ENCODE results near the gene ATP5PO. TPM values are rescaled to one million over a fixed set of nuclear protein-coding genes. Genes with fewer than 3 reads are reported as not detected.
"Not testable (repeated sequence)": the region's sequence is repeated elsewhere in the genome, so short reads cannot be mapped to it uniquely, and the experiment has no call there.

ATP5PO gene
- total RNA-seq, 1 experiment from 2014 or later: 302 TPM

GRCh38 chr21:33940881-33941245, 25.3 kb upstream of the ATP5PO start:
- DNase-seq (ENCODE audit: low read depth): no peak

- no peak for DNase-seq (ENCODE audit: low read depth)
Measured at GRCh38 chr21:33940164-33940880, 24.7 kb upstream of the ATP5PO start.

- DNase-seq (ENCODE audit: low read depth): no peak
Measured at GRCh38 chr21:33939226-33939625, 23.6 kb upstream of the ATP5PO start.

- DNase-seq (ENCODE audit: low read depth): no peak
Measured at GRCh38 chr21:33938381-33938780, 22.8 kb upstream of the ATP5PO start.

DNA sequence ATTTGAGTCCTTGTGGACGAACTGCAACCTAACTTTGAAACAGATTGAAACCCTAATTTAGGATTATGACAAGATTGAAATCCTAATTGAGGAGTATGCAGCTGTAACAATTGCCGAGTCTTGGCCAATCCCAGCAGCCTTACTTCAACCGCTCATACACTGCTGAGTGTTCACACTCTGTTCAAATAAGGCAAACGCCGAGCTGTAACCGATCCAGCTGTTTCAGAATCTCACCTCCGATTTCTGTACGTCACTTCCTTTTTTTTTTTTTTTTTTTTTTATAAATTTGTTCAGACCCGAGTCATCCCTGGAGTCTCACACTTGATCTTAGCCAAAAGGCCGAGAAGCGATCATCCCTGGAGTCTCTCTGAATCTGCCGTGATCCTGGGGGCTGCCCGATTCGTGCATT, 22.3 kb upstream of the ATP5PO start:
- no peak for DNase-seq (ENCODE audit: low read depth)

DNA sequence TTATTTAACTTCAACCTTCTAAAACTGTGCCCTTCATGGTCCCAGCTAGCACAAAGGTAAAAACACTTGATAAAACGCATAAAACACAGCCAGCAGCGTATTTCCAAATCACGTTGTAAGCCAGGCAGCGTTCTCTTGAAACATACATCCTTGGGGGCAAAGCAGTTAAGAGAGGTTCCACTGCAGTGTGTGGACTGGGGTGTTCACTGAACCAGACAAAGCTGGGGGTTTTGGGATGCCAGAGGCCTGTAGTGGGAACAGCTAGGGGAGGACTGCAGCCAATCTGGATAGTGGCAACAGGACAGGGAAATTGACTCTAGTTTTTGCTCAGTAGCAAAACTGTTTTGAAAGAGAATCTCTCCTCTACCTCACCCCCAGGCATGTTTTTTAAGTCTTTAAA, 21.5 kb upstream of the ATP5PO start:
- DNase-seq (ENCODE audit: low read depth): no peak

DNA sequence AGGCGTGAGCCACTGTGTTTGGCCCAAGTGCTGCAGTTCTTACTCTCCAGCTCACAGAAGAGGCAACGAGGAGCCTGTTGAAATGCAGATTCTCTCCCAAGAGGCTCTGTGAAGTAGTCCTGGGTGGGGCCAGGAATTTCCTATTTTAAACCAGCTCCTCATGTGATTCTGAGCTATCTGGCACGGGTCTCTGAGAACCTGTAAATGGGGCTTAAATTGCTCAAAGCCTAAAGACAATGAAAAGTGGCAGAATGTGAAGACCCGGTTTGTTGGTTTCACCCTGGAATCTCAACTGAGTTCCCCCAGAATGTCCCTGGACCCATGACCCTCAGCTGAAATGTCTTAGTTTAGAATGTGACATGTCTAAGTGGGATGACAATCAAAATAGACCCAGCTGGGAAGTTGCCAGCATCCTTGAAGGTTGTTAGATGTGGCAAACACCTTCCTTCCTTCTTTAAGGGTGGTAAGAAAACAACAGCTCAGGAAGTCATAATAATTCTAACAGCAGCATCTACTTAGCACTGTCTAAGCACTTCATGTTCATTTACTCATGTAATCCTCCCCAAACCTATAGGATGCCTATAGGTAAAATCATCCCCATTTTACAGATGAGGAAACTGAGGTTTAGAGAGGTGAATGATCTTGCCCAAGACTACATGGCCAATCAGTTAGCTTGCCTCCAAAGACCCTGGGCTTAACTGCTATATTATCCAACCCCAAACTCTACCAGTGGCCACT, 20.9 kb upstream of the ATP5PO start:
- no peak for DNase-seq (ENCODE audit: low read depth)

GRCh38 chr21:33932731-33933130, 17.1 kb upstream of the ATP5PO start:
- no peak for DNase-seq (ENCODE audit: low read depth)

DNA sequence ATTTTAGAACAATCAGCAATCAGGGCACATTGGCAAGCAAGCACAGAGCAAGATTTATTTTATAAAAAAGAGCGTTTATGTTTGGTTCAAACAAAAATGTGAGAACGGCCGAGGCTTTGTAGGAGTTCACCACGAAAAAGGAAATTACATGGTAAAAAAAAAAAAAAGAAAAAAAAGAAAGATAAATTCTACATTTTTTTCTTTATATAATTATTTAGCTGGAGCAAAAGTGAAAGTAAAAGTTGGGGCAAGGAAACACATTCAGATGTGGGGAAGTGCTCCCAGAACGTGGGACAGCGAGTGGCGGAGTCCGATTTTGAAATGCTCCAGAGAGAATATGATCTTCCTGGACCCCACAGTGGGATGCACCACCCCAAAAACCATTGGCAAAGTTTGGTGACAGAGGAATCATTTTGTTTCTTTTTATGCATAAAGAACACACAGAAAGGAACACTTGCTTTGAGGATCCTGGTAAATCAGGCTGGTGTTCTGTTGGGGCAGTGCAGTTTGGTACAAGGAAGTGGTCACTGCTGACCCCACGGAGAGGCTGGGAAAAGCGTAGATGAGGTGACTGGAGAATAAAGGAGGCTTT, 16.3 kb upstream of the ATP5PO start:
- no peak for DNase-seq (ENCODE audit: low read depth)

DNA sequence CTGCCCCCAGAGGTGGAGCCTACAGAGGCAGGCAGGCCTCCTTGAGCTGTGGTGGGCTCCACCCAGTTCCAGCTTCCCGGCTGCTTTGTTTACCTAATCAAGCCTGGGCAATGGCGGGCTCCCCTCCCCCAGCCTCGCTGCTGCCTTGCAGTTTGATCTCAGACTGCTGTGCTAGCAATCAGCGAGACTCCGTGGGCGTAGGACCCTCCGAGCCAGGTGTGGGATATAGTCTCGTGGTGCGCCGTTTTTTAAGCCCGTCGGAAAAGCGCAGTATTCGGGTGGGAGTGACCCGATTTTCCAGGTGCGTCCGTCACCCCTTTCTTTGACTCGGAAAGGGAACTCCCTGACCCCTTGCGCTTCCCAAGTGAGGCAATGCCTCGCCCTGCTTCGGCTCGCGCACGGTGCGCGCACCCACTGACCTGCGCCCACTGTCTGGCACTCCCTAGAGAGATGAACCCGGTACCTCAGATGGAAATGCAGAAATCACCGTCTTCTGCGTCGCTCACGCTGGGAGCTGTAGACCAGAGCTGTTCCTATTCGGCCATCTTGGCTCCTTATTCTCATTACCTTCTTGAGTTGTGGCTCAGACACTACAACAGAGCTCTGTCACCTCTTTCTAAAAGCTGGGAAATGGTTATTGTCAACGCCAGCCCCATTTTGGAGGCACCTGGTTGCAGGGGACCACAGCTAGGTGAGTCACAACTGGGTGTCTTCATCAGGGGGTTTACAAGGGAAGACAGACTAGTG, 15.6 kb upstream of the ATP5PO start:
- not testable (repeated sequence) for DNase-seq (ENCODE audit: low read depth)

GRCh38 chr21:33926248-33926647, 10.6 kb upstream of the ATP5PO start:
- DNase-seq (ENCODE audit: low read depth): not testable (repeated sequence)

GRCh38 chr21:33924766-33925100, 9.1 kb upstream of the ATP5PO start:
- peak; percentile 21 for DNase-seq (ENCODE audit: low read depth)

DNA sequence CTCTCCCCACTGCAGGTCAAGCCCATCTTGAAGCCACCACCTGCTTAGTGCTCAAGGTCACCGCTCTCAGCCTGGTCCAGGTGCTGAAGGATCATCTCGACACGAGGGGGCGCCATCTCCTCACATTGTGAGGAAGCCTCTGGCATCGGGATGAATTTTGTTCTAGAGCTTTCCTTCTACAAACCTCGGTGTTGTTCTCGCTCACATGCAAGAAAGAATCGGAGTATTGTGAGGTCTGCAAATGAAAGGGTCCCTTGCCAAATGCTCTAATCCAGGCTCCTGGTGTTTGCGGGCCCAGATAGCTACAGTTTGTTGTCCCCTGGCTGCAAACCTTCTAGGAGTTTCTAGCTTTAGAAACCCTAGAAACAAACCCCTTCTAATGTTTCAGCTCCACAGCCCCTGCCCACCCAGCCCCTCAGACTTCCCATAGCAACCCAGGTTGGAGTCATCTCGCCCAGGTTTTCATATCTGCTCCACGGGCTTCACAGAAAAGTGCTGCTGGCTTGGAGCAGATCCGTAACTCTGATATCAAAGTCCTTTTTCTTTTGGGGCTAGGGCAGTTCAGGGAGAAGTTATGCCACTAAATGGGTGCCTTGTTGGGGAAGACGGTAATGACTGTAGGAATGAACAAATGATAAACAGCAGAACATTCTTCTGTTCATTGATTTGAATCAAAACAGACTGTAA, 8.6 kb upstream of the ATP5PO start:
- DNase-seq (ENCODE audit: low read depth): peak; percentile 84

- no peak for DNase-seq (ENCODE audit: low read depth)
Measured at GRCh38 chr21:33917421-33917820, 1.8 kb upstream of the ATP5PO start.

GRCh38 chr21:33916200-33916567, 580 bp upstream of the ATP5PO start:
- no peak for DNase-seq (ENCODE audit: low read depth)

DNA sequence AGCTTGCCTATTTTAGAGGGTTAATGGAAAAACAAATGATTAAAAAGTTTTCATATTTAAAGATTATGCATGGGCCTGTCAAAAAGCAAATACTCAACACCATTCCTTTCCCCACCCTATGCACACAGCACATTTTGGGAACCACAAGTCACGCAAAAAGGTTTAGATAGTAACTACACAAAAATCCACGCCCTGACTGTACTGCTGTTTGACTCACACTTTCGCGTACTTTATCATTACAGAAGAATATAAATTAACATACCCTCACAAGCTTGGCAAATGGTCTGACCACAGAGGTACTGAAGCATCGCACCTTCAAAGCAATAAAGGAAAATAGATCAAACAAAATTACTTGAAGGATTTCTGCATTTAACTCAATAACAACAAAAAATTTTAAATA, 1.4 kb downstream of the ATP5PO start:
- DNase-seq (ENCODE audit: low read depth): no peak

GRCh38 chr21:33909756-33910155, 5.8 kb downstream of the ATP5PO start:
- no peak for DNase-seq (ENCODE audit: low read depth)

DNA sequence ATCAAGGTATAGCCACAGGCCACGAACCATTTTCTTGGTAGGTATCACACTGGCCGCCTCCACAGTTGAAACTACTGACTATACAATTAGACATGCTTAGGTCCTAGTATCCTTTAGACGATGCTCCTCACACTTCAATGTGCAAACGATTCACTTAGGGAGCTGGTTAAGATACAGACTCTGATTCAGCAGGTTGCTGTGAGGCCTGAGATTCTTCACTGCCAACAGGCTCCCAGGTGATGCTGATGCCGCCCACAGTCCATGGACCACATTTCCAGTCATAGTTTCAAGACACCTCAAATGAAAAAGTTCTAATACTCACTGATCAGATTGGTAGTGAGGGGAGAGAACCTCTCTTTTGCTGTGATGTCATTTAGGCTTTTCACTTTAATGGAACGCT, 6.8 kb downstream of the ATP5PO start:
- DNase-seq (ENCODE audit: low read depth): no peak

DNA sequence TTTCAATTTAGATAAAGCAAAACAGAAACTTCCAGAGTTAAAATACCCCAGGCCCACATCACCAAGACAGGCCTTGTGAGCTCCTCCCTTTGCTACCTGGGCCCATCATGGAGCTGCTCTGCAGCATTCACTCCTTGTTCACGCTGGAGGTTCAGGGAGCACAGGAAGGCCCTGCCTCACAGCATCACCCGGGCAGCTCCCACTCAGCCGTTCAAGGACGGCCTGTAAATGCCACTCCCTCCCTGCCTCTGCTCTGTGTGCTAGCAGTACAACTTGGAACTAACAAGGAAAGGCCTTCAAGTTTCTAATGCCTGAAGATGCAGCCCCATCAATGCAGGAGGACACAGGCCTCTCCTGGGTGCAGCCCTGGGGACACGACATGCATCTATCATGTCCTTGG, 11.6 kb downstream of the ATP5PO start:
- no peak for DNase-seq (ENCODE audit: low read depth)

GRCh38 chr21:33902349-33902748, 13.3 kb downstream of the ATP5PO start:
- no peak for DNase-seq (ENCODE audit: low read depth)

- peak; percentile 66 for DNase-seq (ENCODE audit: low read depth)
Measured at GRCh38 chr21:33901412-33902288, 14.0 kb downstream of the ATP5PO start.
